ENCODE data around the gene PI4K2A.
"Not testable (repeated sequence)": the region's sequence is repeated elsewhere in the genome, so short reads cannot be mapped to it uniquely, and the experiment has no call there.

Gene PI4K2A

GRCh38 chr10:97632949-97633884 is 7.3 kb upstream of the PI4K2A start, which contains the start of gene MORN4:
TSS of gene MORN4 (minus strand) at chr10:97633500. CDS start at chr10:97619653, 13,847 bp downstream.
- DNase-seq (ENCODE audit: low spot score): peak; percentile 96

GRCh38 chr10:97633921-97634320 is 6.5 kb upstream of the PI4K2A start:
- peak; percentile 67 for DNase-seq (ENCODE audit: low spot score)

GRCh38 chr10:97635577-97635976 is 4.9 kb upstream of the PI4K2A start:
- no peak for DNase-seq (ENCODE audit: low spot score)

- DNase-seq (ENCODE audit: low spot score): not testable (repeated sequence)
Observed at GRCh38 chr10:97639090-97639489, 1.4 kb upstream of the PI4K2A start.

- peak; percentile 43 for DNase-seq (ENCODE audit: low spot score)
Observed at GRCh38 chr10:97640868-97641811, 669 bp downstream of the PI4K2A start.

GRCh38 chr10:97642471-97643159 is 2.1 kb downstream of the PI4K2A start:
- DNase-seq (ENCODE audit: low spot score): not testable (repeated sequence)

- DNase-seq (ENCODE audit: low spot score): no peak
Observed at GRCh38 chr10:97643441-97643985, 3.0 kb downstream of the PI4K2A start.

- DNase-seq (ENCODE audit: low spot score): no peak
Observed at GRCh38 chr10:97644936-97645335, 4.5 kb downstream of the PI4K2A start.

- DNase-seq (ENCODE audit: low spot score): no peak
Observed at GRCh38 chr10:97647556-97647955, 7.1 kb downstream of the PI4K2A start.

- peak; percentile 74 for DNase-seq (ENCODE audit: low spot score)
Observed at GRCh38 chr10:97648562-97649404, 8.3 kb downstream of the PI4K2A start.

GRCh38 chr10:97649405-97649750 is 8.9 kb downstream of the PI4K2A start:
- DNase-seq (ENCODE audit: low spot score): not testable (repeated sequence)

GRCh38 chr10:97650726-97651125 is 10.3 kb downstream of the PI4K2A start:
- no peak for DNase-seq (ENCODE audit: low spot score)

GRCh38 chr10:97651773-97652172 is 11.3 kb downstream of the PI4K2A start:
- DNase-seq (ENCODE audit: low spot score): peak; percentile 39

GRCh38 chr10:97656777-97657176 is 16.3 kb downstream of the PI4K2A start:
- DNase-seq (ENCODE audit: low spot score): no peak

- no peak for DNase-seq (ENCODE audit: low spot score)
Observed at GRCh38 chr10:97659589-97659988, 19.1 kb downstream of the PI4K2A start.

GRCh38 chr10:97664282-97664850 is 23.9 kb downstream of the PI4K2A start:
- DNase-seq (ENCODE audit: low spot score): peak; percentile 77

- no peak for DNase-seq (ENCODE audit: low spot score)
Observed at GRCh38 chr10:97666992-97667391, 26.5 kb downstream of the PI4K2A start.

GRCh38 chr10:97667463-97667862 is 27.0 kb downstream of the PI4K2A start:
- no peak for DNase-seq (ENCODE audit: low spot score)

- DNase-seq (ENCODE audit: low spot score): no peak
Observed at GRCh38 chr10:97669571-97669970, 29.1 kb downstream of the PI4K2A start.
